ENCODE measurements around the gene BATF.

BATF gene

GRCh38 chr14:75545907-75546306, 23.6 kb downstream of the BATF start:
- H3K27ac ChIP-seq (ENCODE audit: extremely low read depth, low read depth, low read length): no peak overlapping the region
- ChIA-PET CTCF (interaction anchor here (1.4 kb wide), 1 partner anchor 31 kb away, joined by 3 read pairs; no protein-coding TSS in a partner anchor), POLR2A (no interaction called here)
- H3K4me1 ChIP-seq (ENCODE audit: control insufficient read depth, insufficient read depth, low read length): no peaks in the 10 kb centered on the region
- no peak overlapping the region for H3K4me3 ChIP-seq (ENCODE audit: low read depth, low read length)
- H3K36me3 ChIP-seq (ENCODE audit: control insufficient read depth in 2 of 2, insufficient read depth in 1 of 2, low read length in 2 of 2): no peaks in the 10 kb centered on the region
- TF ChIP-seq ZNF677 (tag by site-specific recombination; IDR thresholded peaks at IDR 0.05) (no peak), ZNF488 (tag by site-specific recombination; IDR thresholded peaks at IDR 0.05) (no peak), ZNF777 (tag by site-specific recombination; IDR thresholded peaks at IDR 0.05; ENCODE audit: borderline replicate concordance) (no peak), ZNF433 (tag by site-specific recombination; IDR thresholded peaks at IDR 0.05; ENCODE audit: low read depth) (no peak)
- H3K9me3 ChIP-seq (ENCODE audit: control insufficient read depth, insufficient read depth, low read depth, low read length): no peaks in the 10 kb centered on the region

- no peaks in the 10 kb centered on the region for H3K36me3 ChIP-seq (ENCODE audit: control insufficient read depth in 2 of 2, insufficient read depth in 1 of 2, low read length in 2 of 2)
- H3K4me1 ChIP-seq (ENCODE audit: control insufficient read depth, insufficient read depth, low read length): no peaks in the 10 kb centered on the region
- H3K27ac ChIP-seq (ENCODE audit: extremely low read depth, low read depth, low read length): no peak overlapping the region
- TF ChIP-seq ZNF324 (tag by site-specific recombination; IDR thresholded peaks at IDR 0.05) (no peak), HOXC10 (CRISPR knock-in tag; IDR thresholded peaks at IDR 0.05) (no peak), ZNF544 (tag by site-specific recombination; IDR thresholded peaks at IDR 0.05) (no peak), ZNF146 (tag by site-specific recombination; IDR thresholded peaks at IDR 0.05) (no peak), ZNF112 (tag by site-specific recombination; IDR thresholded peaks at IDR 0.05) (no peak), ZNF202 (tag by site-specific recombination; IDR thresholded peaks at IDR 0.05; ENCODE audit: borderline replicate concordance) (no peak), ZNF623 (tag by site-specific recombination; IDR thresholded peaks at IDR 0.05) (no peak), ZBTB48 (tag by site-specific recombination; IDR thresholded peaks at IDR 0.05) (no peak), ZNF76 (tag by site-specific recombination; IDR thresholded peaks at IDR 0.05; ENCODE audit: borderline replicate concordance, low read depth) (no peak), PBX3 (CRISPR knock-in tag; IDR thresholded peaks at IDR 0.05) (no peak), ZNF416 (tag by site-specific recombination; IDR thresholded peaks at IDR 0.05) (no peak), ZSCAN16 (tag by site-specific recombination; IDR thresholded peaks at IDR 0.05) (no peak), ZNF350 (tag by site-specific recombination; IDR thresholded peaks at IDR 0.05) (no peak), PRDM6 (tag by site-specific recombination; IDR thresholded peaks at IDR 0.05) (no peak), GLI2 (tag by site-specific recombination; IDR thresholded peaks at IDR 0.05; ENCODE audit: borderline replicate concordance, low read depth) (no peak), ZNF791 (tag by site-specific recombination; IDR thresholded peaks at IDR 0.05) (no peak), ZNF175 (tag by site-specific recombination; IDR thresholded peaks at IDR 0.05) (no peak)
- no peaks in the 10 kb centered on the region for H3K9me3 ChIP-seq (ENCODE audit: control insufficient read depth, insufficient read depth, low read depth, low read length)
- POLR2A ChIA-PET: no interaction called here
- CTCF ChIA-PET: interaction anchor here (0.9 to 3.6 kb wide), 2 partner anchors 13 to 28 kb away, joined by 4 to 20 read pairs; no protein-coding TSS in a partner anchor
- H3K4me3 ChIP-seq (ENCODE audit: low read depth, low read length): no peak overlapping the region
These were observed 25.4 kb downstream of the BATF start for GRCh38 chr14:75547552-75548250.
